GM10266 (cell line): ENCODE data around the gene IGFBP7.

Source experiments
- DNase-seq: peaks from one replicate; pipeline ENCODE4 v3.0.0; 2012; ENCODE audit errors: extremely low spot score
- CTCF ChIP-seq: IDR thresholded peaks from 2 replicates; pipeline ENCODE4 v1.5.1; 2012; ENCODE audit warnings: mild to moderate bottlenecking, low read depth; ENCODE audit not compliant: control insufficient read depth, insufficient read depth; ENCODE audit errors: missing control alignments

IGFBP7 gene

GRCh38 chr4:57097711-57098110 is 12.5 kb downstream of the IGFBP7 start:
- no peak for DNase-seq
- no peak for TF ChIP-seq CTCF

GRCh38 chr4:57095956-57096355 is 14.2 kb downstream of the IGFBP7 start:
- TF ChIP-seq CTCF: no peak
- DNase-seq: no peak

- no peak for TF ChIP-seq CTCF
- no peak for DNase-seq
These were observed 14.9 kb downstream of the IGFBP7 start for GRCh38 chr4:57095245-57095644.

- TF ChIP-seq CTCF: no peak
- no peak for DNase-seq
These were observed 15.4 kb downstream of the IGFBP7 start for GRCh38 chr4:57094832-57095223.

- DNase-seq: no peak
- no peak for TF ChIP-seq CTCF
These were observed 16.0 kb downstream of the IGFBP7 start for GRCh38 chr4:57093845-57094831.

- no peak for TF ChIP-seq CTCF
- DNase-seq: no peak
These were observed 18.5 kb downstream of the IGFBP7 start for GRCh38 chr4:57091657-57092162.

GRCh38 chr4:57090079-57090478 is 20.1 kb downstream of the IGFBP7 start:
- no peak for TF ChIP-seq CTCF
- no peak for DNase-seq
